Kasumi-1 (cell line): Measurements from ENCODE around the gene FAT1.
"Not testable (repeated sequence)": the region's sequence is repeated elsewhere in the genome, so short reads cannot be mapped to it uniquely, and the experiment has no call there.

Experiments
- DNase-seq, 2 experiments: peaks; one replicate each; lab custom pipeline; 2025; lab: John Stamatoyannopoulos, UW

Gene FAT1

GRCh38 chr4:186723292-186724057 is at the start of gene FAT1:
Gene FAT1, minus strand, starts transcription at chr4:186723856. Its CDS starts 14,029 bp downstream, at chr4:186709827.
- no peak for DNase-seq

- no peak for DNase-seq
Observed at GRCh38 chr4:186772936-186773487, 49.4 kb upstream of the FAT1 start.

GRCh38 chr4:186771624-186772023 is 48.0 kb upstream of the FAT1 start:
- no peak for DNase-seq

GRCh38 chr4:186770481-186771175 is 47.0 kb upstream of the FAT1 start:
- DNase-seq, result no peak

- no peak for DNase-seq
Observed at GRCh38 chr4:186767794-186768193, 44.1 kb upstream of the FAT1 start.

- DNase-seq, result no peak
Observed at GRCh38 chr4:186765673-186766546, 42.3 kb upstream of the FAT1 start.

GRCh38 chr4:186765138-186765537 is 41.5 kb upstream of the FAT1 start:
- DNase-seq, result no peak

- DNase-seq, result no peak
Observed at GRCh38 chr4:186764457-186764856, 40.8 kb upstream of the FAT1 start.

- no peak for DNase-seq
Observed at GRCh38 chr4:186762865-186763264, 39.2 kb upstream of the FAT1 start.

GRCh38 chr4:186762361-186762760 is 38.7 kb upstream of the FAT1 start:
- DNase-seq, result no peak

- not testable (repeated sequence) for DNase-seq
Observed at GRCh38 chr4:186761956-186762355, 38.3 kb upstream of the FAT1 start.

- DNase-seq, result no peak
Observed at GRCh38 chr4:186761393-186761792, 37.7 kb upstream of the FAT1 start.

- DNase-seq, result no peak
Observed at GRCh38 chr4:186760576-186760975, 36.9 kb upstream of the FAT1 start.

GRCh38 chr4:186759990-186760389 is 36.3 kb upstream of the FAT1 start:
- DNase-seq, result no peak

GRCh38 chr4:186758929-186759682 is 35.5 kb upstream of the FAT1 start:
- no peak for DNase-seq

- no peak for DNase-seq
Observed at GRCh38 chr4:186757696-186758355, 34.2 kb upstream of the FAT1 start.

- DNase-seq, result not testable (repeated sequence)
Observed at GRCh38 chr4:186756550-186756949, 32.9 kb upstream of the FAT1 start.

- no peak for DNase-seq
Observed at GRCh38 chr4:186755550-186756519, 32.2 kb upstream of the FAT1 start.

- no peak for DNase-seq
Observed at GRCh38 chr4:186754976-186755375, 31.3 kb upstream of the FAT1 start.

GRCh38 chr4:186752325-186752724 is 28.7 kb upstream of the FAT1 start:
- DNase-seq, result no peak
